IMR-90 (cell line): ENCODE measurements around the gene L1CAM. TPM values are rescaled to one million over a fixed set of nuclear protein-coding genes. Genes with fewer than 3 reads are reported as not detected.
A peak's percentile ranks its signal among the peaks of the same experiment; 100 is the strongest.

Source experiments
- ATAC-seq: fragments of 200-7000 bp; cut with Tn5 transposase; 2 replicates; pipeline ENCODE4 v1.9.1; 2020; ENCODE audit warnings: low read depth, mild to moderate bottlenecking, moderate library complexity
- BruUV-seq: library from RNA; stranded (reverse); fragments of 400-500 nt; replicated peaks from 2 replicates; lab custom pipeline; 2021; lab: Mats Ljungman, UMichigan
- CTCF ChIA-PET: fragments of 300-600 bp; formaldehyde crosslinking; extraction: SDS; loops from one replicate; lab custom pipeline; 2021; ENCODE audit warnings: antibody characterized with exemption; lab: Yijun Ruan, JAX
- POLR2A ChIA-PET: fragments of 300-600 bp; sonication (Branson Sonifier 250); formaldehyde crosslinking; loops from one replicate; lab custom pipeline; 2022; ENCODE audit warnings: antibody characterized with exemption; ENCODE audit not compliant: unreplicated experiment; lab: Charles Lee
- DNase-seq: peaks from one replicate; pipeline ENCODE4 v3.0.0; 2013
- H2AFZ ChIP-seq: replicated peaks from 2 replicates; pipeline ENCODE3; 2013; ENCODE audit warnings: low read length, mild to moderate bottlenecking; ENCODE audit not compliant: poor library complexity
- H2AK5ac ChIP-seq: 2 replicates; pipeline ENCODE4 v1.6.1; 2013; ENCODE audit warnings: low read depth, low read length, inconsistent platforms
- H2AK9ac ChIP-seq: replicated peaks from 2 replicates; pipeline ENCODE3; 2013; ENCODE audit warnings: mild to moderate bottlenecking, low read depth, low read length, moderate library complexity; ENCODE audit not compliant: poor library complexity
- H2BK120ac ChIP-seq: 2 replicates; pipeline ENCODE4 v1.6.1; 2013; ENCODE audit warnings: low read depth, low read length, inconsistent platforms
- H2BK15ac ChIP-seq: 3 replicates; pipeline ENCODE4 v1.6.1; 2013; ENCODE audit warnings: low read depth, low read length, inconsistent platforms
- H2BK20ac ChIP-seq: 2 replicates; pipeline ENCODE4 v1.6.1; 2013; ENCODE audit warnings: low read depth, mild to moderate bottlenecking, inconsistent platforms, low read length, moderate library complexity
- H2BK5ac ChIP-seq: 2 replicates; pipeline ENCODE4 v1.6.1; 2013; ENCODE audit warnings: mild to moderate bottlenecking, low read depth, low read length, inconsistent platforms; ENCODE audit not compliant: poor library complexity, severe bottlenecking
- H3K14ac ChIP-seq: replicated peaks from 2 replicates; pipeline ENCODE4 v1.6.1; 2013; ENCODE audit warnings: low read depth, low read length, inconsistent platforms
- H3K18ac ChIP-seq: 2 replicates; pipeline ENCODE4 v1.6.1; 2013; ENCODE audit warnings: low read depth, low read length, control low read depth
- H3K23ac ChIP-seq: 2 replicates; pipeline ENCODE4 v1.6.1; 2013; ENCODE audit warnings: low read depth, low read length, inconsistent platforms
- H3K27ac ChIP-seq: 2 replicates; pipeline ENCODE4 v1.5.1; 2013; ENCODE audit warnings: mild to moderate bottlenecking, control low read depth, low read length; ENCODE audit not compliant: insufficient read depth
- H3K27me3 ChIP-seq: 2 replicates; pipeline ENCODE4 v1.6.1; 2013; ENCODE audit warnings: low read length; ENCODE audit not compliant: control insufficient read depth, insufficient read depth
- H3K36me3 ChIP-seq: 2 replicates; pipeline ENCODE4 v1.6.1; 2013; ENCODE audit warnings: low read length, mixed read lengths; ENCODE audit not compliant: control insufficient read depth, insufficient read depth
- H3K4ac ChIP-seq: 2 replicates; pipeline ENCODE4 v1.6.1; 2013; ENCODE audit warnings: low read depth, low read length, inconsistent platforms
- H3K4me1 ChIP-seq: 2 replicates; pipeline ENCODE4 v1.6.1; 2013; ENCODE audit warnings: low read length, mixed read lengths; ENCODE audit not compliant: control insufficient read depth, insufficient read depth
- H3K4me2 ChIP-seq: 2 replicates; pipeline ENCODE4 v1.6.1; 2013; ENCODE audit warnings: low read depth, mild to moderate bottlenecking, control low read depth, low read length, moderate library complexity
- H3K4me3 ChIP-seq: 2 replicates; pipeline ENCODE4 v1.5.1; 2013; ENCODE audit warnings: low read depth, mild to moderate bottlenecking, control low read depth, low read length, moderate library complexity; ENCODE audit not compliant: insufficient read depth
- H3K56ac ChIP-seq: 2 replicates; pipeline ENCODE4 v1.6.1; 2013; ENCODE audit warnings: low read length, inconsistent platforms; ENCODE audit not compliant: insufficient read depth; ENCODE audit errors: extremely low read depth
- H3K79me1 ChIP-seq, 2 experiments: 2 replicates each; pipeline ENCODE4 v1.6.1; 2013; ENCODE audit warnings: low read length in 2 of 2, inconsistent platforms in 1 of 2, low read depth in 1 of 2
- H3K9ac ChIP-seq: 2 replicates; pipeline ENCODE4 v1.6.1; 2013; ENCODE audit warnings: low read depth, low read length, control low read depth
- H3K9me1 ChIP-seq: 2 replicates; pipeline ENCODE4 v1.6.1; 2013; ENCODE audit warnings: low read length, inconsistent platforms; ENCODE audit not compliant: insufficient read depth
- H3K9me3 ChIP-seq: 2 replicates; pipeline ENCODE4 v1.6.1; 2013; ENCODE audit warnings: low read length; ENCODE audit not compliant: control insufficient read depth, insufficient read depth
- H4K20me1 ChIP-seq: 2 replicates; pipeline ENCODE4 v1.6.1; 2013; ENCODE audit warnings: low read length, inconsistent platforms; ENCODE audit not compliant: insufficient read depth
- H4K5ac ChIP-seq: 2 replicates; pipeline ENCODE4 v1.6.1; 2013; ENCODE audit warnings: mild to moderate bottlenecking, low read depth, low read length, control low read depth
- H4K8ac ChIP-seq, 2 experiments: 2 replicates each; pipeline ENCODE4 v1.6.1; 2013; ENCODE audit warnings: low read depth in 2 of 2, low read length in 2 of 2, control low read depth in 1 of 2, inconsistent platforms in 1 of 2
- H4K91ac ChIP-seq: 2 replicates; pipeline ENCODE4 v1.6.1; 2013; ENCODE audit warnings: low read depth, low read length, inconsistent platforms; ENCODE audit not compliant: insufficient read depth
- BHLHE40 ChIP-seq: fragments of 150-350 bp; IDR thresholded peaks from 2 replicates; pipeline ENCODE4 v1.6.1; 2016; ENCODE audit warnings: mild to moderate bottlenecking, low read depth, low read length
- CEBPB ChIP-seq: IDR thresholded peaks from 2 replicates; pipeline ENCODE4 v1.6.1; 2012; ENCODE audit warnings: low read depth, low read length, improper control_type of control experiment
- CHD1 ChIP-seq: IDR thresholded peaks from 2 replicates; pipeline ENCODE4 v1.6.1; 2012; ENCODE audit warnings: low read depth, low read length, improper control_type of control experiment
- ELK1 ChIP-seq: fragments of 150-350 bp; IDR thresholded peaks from 2 replicates; pipeline ENCODE4 v1.6.1; 2016; ENCODE audit warnings: low read depth, mild to moderate bottlenecking, low read length, moderate library complexity, borderline replicate concordance
- FOS ChIP-seq: fragments of 150-350 bp; IDR thresholded peaks from 2 replicates; pipeline ENCODE4 v1.6.1; 2016; ENCODE audit warnings: low read depth, low read length
- MAZ ChIP-seq: IDR thresholded peaks from 2 replicates; pipeline ENCODE4 v1.6.1; 2012; ENCODE audit warnings: low read depth, mild to moderate bottlenecking, low read length, improper control_type of control experiment, moderate library complexity, borderline replicate concordance
- MXI1 ChIP-seq: IDR thresholded peaks from 2 replicates; pipeline ENCODE4 v1.6.1; 2012; ENCODE audit warnings: low read depth, mild to moderate bottlenecking, low read length, moderate library complexity, borderline replicate concordance
- NFE2L2 ChIP-seq: fragments of 150-350 bp; IDR thresholded peaks from 2 replicates; pipeline ENCODE4 v1.6.1; 2016; ENCODE audit warnings: low read depth, mild to moderate bottlenecking, low read length
- POLR2A ChIP-seq: IDR thresholded peaks from 2 replicates; pipeline ENCODE4 v1.6.1; 2012; ENCODE audit warnings: mild to moderate bottlenecking, low read depth, low read length
- RAD21 ChIP-seq: IDR thresholded peaks from 2 replicates; pipeline ENCODE4 v1.6.1; 2012; ENCODE audit warnings: low read length, improper control_type of control experiment
- RCOR1 ChIP-seq: IDR thresholded peaks from 2 replicates; pipeline ENCODE4 v1.6.1; 2012; ENCODE audit warnings: mild to moderate bottlenecking, low read length, improper control_type of control experiment; ENCODE audit not compliant: insufficient replicate concordance
- USF2 ChIP-seq: fragments of 150-350 bp; IDR thresholded peaks from 2 replicates; pipeline ENCODE4 v1.6.1; 2017; ENCODE audit warnings: mild to moderate bottlenecking, antibody characterized with exemption, low read length, low read depth
- WGBS, 2 experiments: methylation state at CpG; one replicate each; pipeline versions ENCODE4 v1.1.5 to v1.1.7; 2013; ENCODE audit warnings: missing lambda C conversion rate in 2 of 2; ENCODE audit not compliant: insufficient read length in 1 of 2; ENCODE audit errors: extremely low coverage in 2 of 2; 5-methylcytosine and 5-hydroxymethylcytosine counted together
- dilution Hi-C: fragments of 300-500 bp; cut with HindIII; formaldehyde crosslinking; loops from one replicate; pipeline ENCODE4 v1.14.3; 2018; ENCODE audit warnings: low sequenced_read_pairs; ENCODE audit not compliant: unreplicated experiment
- in situ Hi-C: fragments of 300-500 bp; cut with MboI; formaldehyde crosslinking; loops from 3 replicates; pipeline ENCODE4 v1.14.3; 2019; ENCODE audit warnings: low sequenced_read_pairs, inconsistent platforms, mixed read lengths
- intact Hi-C: fragments of 100-400 bp; cut with micrococcal nuclease; formaldehyde crosslinking; loops from 2 replicates; pipeline ENCODE4 v1.10.0; 2022
- polyA plus RNA-seq, 3 experiments: library from polyadenylated mRNA; depleted of rRNA; stranded (reverse); fragments of >200 nt; gene quantifications; 2 replicates each; pipeline ENCODE4 v1.2.3, GENCODE V29; 2012; ENCODE audit warnings: low replicate concordance in 1 of 3
- total RNA-seq: library from RNA; depleted of rRNA; stranded (reverse); fragments of >200 nt; gene quantifications from 2 replicates; pipeline ENCODE4 v1.2.3, GENCODE V29; 2012

L1CAM gene
- total and polyA plus RNA-seq, 2 of the 4 experiments (the other 2 are of a cell fraction): 0.36 to 1.9 TPM

DNA sequence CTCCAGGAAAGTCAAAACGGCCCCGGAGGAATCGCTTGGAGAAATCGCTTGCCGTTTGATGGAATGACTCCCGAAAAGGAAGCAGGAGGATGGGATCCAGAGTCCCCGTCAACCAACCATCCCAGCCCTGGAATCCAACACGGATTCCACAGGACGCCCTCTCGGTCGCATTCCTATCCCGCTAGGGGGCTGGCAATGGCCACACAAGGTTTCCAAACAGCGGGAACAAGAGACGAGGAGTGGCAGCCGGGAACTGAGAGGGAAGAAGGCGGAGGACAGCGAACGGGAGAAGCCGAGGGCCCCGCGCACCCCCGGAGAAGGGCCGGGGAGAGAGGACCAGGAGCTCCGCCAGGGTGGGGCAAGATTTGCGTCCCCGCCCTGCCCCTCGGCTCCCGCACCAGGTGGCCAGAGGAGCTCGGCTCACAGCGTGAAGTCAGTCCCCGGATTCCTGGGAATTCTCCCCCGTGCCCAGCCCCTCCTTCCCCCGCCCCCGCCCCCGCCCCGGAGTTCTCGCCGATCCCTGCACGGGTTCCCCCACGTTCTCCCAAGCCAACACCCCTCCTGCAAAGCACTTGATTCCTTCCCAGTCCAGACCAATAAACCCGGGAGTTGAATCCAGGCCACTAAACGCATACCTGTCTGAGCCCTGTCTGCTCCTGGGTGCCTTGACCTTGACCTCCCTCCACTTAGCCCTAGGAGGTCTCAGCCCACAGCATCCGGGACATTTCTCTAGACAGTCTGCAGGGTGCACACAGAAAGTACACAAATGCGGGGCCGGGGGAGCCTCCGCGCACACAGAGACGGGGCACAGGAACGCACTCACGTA, 57.0 kb downstream of the L1CAM start:
- peaks cover 54% of the 10 kb centered on the region for H3K27me3 ChIP-seq
- H3K9me1 ChIP-seq: no peaks in the 10 kb centered on the region
- dilution Hi-C loops (no loop called here), in situ Hi-C loops (no loop called here), intact Hi-C loops (loop anchor here (2.0 kb wide), 1 partner anchor 72 kb away; no protein-coding TSS in a partner anchor)
- H4K8ac ChIP-seq: no peak overlapping the region
- no peak overlapping the region for H4K91ac ChIP-seq
- no peaks in the 10 kb centered on the region for H3K36me3 ChIP-seq
- H4K5ac ChIP-seq: no peak overlapping the region
- POLR2A ChIA-PET: no interaction called here
- no TSS peak for BruUV-seq
- H2AK5ac ChIP-seq: no peak overlapping the region
- H3K27ac ChIP-seq: no peak overlapping the region
- ATAC-seq: peak; percentile 35
- H3K4me3 ChIP-seq: no peak overlapping the region
- H2AFZ ChIP-seq: peak overlapping the region; percentile 21
- no peaks in the 10 kb centered on the region for H3K79me1 ChIP-seq
- H2BK5ac ChIP-seq: no peak overlapping the region
- WGBS, 2 experiments: 28% methylated on average over 7 of the region's 50 CpGs; no CpG with 5 or more reads in 1 of the 2 experiments
- no peak overlapping the region for H3K4ac ChIP-seq
- peaks cover 16% of the 10 kb centered on the region; the same call in 1 of the 2 replicates for H3K9me3 ChIP-seq
- no peak overlapping the region for H2BK20ac ChIP-seq
- H3K9ac ChIP-seq: no peak overlapping the region
- H2BK15ac ChIP-seq: no peak overlapping the region
- CTCF ChIA-PET: no interaction called here
- no peak overlapping the region for H3K23ac ChIP-seq
- TF ChIP-seq NFE2L2 (no peak), FOS (no peak), USF2 (no peak), ELK1 (no peak), MAZ (no peak), RAD21 (no peak), RCOR1 (no peak), CHD1 (no peak), MXI1 (no peak), BHLHE40 (no peak), CEBPB (no peak), POLR2A (no peak)
- H3K18ac ChIP-seq: no peak overlapping the region
- H3K56ac ChIP-seq: no peak overlapping the region
- no peak overlapping the region for H3K4me2 ChIP-seq
- no peak overlapping the region for H2AK9ac ChIP-seq
- H3K4me1 ChIP-seq: no peaks in the 10 kb centered on the region
- DNase-seq: no peak
- no peak overlapping the region for H2BK120ac ChIP-seq
- H4K20me1 ChIP-seq: no peaks in the 10 kb centered on the region; the same call in 1 of the 2 replicates
- H3K14ac ChIP-seq: no peak overlapping the region
